Fibroblast of gingiva (primary cell): ENCODE measurements around the gene JPH2.

ENCODE experiments used
- DNase-seq: peaks from one replicate; pipeline ENCODE4 v3.0.0-alpha.2; 2011; ENCODE audit warnings: low read depth

JPH2 gene

DNA sequence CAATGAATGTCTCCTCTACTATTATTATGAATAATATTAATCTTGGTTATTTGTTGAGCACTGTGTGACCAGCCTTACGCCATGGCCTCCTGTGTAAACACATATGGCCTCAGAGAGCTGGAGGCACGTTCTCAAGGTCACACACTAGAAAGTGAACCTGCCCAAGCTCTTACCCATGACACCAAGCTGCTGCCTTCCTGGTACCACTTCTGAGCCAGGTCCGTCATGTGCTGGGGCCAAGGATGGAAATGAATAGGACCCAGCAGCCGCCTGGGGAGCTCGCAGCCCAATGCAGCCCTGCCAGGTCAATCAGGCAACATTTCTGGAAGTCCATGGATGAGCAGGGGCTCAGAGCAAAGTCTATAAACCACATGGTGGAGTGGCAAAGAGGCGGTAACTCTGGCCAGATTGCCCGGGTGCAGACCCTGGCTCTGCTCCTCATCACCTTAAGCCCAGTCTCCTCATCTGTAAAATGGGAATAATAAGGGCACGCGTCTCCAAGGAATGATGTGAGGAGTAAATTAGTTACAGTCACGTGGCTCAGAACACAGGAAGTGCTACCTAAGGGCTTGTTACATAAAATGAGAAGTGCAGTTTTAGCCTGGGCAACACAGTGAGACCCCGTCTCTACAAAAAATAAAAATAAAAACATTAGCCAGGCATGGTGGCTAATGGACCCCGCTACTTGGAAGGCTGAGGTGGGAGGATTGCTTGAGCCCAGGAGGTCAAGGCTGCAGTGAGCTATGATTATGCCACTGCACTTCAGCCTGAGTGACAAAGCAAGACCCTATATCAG lies 61.5 kb downstream of the JPH2 start:
- no peak for DNase-seq

DNA sequence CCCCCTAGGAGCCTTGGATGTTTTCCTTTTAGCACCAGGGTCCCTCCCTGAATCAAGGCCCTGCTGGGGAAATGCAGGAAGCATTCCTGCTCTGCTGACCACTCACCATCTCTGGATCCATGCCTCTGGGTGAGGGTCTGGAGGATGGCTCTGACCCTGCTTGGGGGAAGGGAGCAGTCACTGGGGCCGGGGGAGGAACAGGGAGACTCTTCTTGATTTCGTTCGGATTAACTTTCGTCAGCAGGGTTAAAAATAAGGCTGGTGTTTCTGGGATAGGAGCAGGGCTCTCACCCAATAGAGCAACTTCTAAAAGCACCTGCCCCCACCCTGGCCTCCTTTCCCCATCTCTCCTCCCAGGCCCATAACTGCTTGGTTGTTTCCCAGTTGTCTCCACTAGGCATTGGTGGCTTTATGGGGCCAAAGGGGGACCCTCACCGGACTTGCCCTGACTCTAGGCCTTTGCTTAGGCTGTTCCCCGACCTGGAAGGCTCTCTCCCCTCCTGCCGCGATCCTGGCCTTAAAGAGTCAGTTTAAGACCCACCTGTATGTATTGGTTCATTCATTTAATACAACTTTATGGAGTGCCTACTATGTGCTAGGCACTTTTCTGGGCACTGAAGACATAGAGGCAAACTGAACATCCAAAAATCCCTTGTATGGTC lies 63.0 kb downstream of the JPH2 start:
- DNase-seq = no peak

DNA sequence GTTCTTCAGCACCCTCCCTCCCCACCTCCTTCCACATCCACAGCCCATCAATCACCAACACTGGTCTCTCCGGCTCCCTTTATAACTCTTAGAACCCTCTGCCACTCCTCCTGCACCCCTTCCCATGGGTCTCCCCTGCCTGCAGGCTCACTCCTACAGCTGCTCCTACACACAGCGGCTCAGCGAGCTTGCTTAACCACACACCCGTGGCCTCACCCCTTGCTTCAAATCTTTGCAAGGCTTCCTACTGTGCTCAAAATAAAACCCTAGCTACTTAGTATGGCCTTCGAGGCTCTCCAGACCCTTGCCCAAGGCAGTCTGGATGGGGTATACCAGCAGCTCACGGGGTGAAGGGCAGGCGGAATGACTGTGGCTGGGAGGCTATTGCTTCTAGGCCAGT lies 63.7 kb downstream of the JPH2 start:
- DNase-seq = no peak

DNA sequence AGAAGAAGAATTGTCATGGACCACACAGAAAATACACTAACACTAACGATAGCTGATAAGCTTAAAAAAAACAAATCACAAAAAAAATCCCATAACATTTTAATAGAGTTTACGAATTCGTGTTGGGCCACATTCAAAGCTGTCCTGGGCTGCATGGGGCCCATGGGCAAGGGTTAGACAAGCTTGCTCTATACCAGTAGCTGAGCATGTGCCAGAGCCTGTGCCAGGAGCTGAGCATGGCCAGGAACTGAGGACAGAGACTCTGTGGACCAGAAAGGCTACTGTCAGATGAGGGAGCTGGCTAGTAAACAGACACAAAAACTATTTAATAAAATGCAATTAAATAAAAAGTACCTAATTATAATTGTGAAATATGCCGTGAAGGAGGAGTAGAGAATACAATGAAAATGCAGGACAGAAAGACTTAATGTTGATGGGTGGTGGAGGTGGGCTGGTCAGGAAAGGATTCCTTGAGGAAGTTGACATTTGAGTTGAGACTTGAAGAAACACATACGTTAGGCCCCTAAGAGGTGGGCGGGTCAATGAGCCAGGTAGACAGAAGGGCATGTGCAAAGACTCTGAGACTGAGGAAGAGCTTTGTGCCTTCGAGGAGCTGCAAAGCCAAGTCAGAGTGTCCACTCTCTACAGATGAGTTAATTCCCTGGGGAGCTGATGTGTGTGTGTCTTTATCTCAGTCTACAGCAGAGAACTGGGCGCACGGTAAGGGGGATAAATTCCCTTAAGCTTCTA lies 66.1 kb downstream of the JPH2 start:
- no peak for DNase-seq

DNA sequence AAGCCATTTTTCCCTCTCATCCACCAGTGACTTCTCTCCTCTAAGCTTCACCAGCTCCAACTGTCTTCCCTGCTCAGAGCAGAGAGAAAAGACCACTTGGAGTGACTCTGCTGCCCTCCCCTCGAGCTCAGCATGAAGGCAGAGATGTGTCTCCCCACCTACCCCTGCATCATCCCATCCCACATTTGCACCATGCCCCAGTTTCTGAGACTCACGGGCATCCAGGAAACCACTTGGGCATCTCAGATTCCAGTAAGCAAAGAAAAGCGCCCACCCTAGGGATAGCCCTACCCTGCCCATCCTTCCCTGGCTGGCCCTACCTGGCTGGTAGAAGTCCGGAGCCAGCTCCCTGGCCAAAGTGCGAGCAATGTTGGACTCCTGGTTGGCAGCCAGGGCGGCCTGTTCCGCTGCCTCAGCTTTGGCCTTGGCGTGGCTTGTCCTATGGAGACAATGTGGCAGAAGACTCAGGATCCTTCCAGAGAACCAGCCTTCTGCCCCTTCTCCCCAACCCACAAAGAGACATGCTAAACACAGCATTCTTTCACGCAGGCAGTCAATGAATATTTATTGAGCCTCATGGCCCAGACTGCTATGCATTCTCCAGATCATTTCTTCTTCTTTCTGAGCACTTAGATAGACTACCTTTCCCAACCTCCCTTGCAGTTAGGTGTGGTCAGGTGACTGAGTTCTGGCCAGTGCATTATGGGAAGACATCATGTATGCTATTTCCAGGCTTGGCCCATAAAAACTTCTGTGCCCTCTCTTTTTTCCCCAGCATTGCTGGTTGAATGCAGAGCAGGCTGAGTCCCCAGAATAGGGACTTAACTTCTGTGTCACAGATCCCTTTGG lies 68.6 kb downstream of the JPH2 start:
- DNase-seq = no peak

DNA sequence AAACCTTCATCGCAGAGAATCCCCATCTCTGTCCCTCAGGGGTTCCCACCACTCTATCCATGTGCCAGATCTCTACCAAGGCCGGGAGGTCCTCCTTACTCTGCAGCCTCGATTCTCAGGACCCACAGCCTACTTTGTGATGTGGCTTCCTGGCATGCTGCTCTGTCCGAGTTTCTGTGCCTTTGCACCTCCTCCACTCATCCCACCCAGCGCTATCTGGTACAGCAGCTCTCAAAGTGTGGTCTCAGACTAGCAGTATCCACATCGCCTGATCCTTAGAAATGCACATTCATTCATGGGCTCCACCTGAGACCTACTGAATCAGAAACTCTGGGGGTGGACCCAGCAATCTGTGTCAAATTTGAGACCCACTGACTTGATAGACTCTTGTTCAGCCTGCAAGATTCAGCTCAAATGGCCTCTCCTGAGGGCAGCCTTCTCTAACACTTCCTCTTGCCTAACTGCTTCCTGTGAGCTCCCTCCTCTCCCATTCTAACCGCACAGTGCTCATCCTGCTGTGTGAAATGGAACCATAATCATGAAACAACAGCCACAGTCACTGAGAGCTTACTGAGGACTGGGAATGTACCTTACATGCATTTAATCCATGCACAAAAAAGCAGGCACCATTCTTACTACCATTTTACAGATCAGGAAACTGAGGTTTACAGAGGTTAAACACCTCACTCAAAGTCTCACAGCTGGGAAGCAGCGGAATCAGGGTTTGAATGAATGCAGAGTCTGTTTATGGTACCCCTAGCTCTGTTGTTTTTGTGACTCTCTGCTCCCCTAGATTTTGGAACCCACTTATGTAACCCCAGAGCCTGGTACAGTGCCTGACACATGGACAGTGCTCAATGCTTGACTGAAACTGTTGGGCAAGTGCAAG lies 69.4 kb downstream of the JPH2 start:
- no peak for DNase-seq

DNA sequence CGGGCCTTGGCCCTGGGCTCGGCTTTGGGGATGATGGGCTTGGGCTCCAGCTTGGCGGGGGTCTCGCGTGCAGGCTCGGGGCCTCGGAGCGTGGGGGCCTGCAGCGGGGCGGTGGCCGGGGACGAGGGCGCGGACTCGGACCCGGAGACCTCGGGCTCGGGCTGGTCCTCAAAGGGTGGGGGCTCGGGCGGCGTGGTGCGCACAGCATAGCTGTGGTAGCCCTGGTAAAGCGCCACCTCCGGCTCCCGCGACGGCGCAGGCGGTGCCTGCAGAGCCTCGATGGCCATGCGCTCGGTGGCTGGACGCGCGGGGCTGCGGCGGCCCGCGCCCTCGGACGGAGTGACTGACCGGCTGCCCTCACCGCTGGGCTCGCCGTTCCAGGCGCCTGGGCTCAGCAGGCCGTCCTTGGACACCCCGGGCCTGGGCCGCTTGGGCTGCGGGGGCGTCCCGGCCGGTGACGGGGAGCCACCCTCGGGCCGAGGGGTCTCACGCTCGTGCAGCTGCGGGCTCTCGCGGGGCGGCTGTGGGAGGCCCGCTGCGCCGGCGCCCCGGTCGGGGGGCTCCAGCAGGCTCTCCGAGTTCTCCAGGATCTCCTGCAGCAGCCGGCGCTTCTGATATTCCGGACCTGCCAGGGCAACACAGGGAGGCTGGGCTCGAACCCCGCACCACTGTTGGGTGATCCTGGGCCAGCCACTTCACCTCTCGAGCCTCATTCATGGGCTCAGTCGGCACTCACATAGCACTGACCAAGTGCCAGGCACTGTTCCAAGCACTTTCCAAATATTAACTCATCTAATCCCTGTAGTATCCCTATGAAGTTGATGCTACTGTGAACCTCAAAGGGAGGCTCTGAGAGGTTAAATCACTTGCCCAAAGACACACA lies 71.0 kb downstream of the JPH2 start:
- DNase-seq = no peak

DNA sequence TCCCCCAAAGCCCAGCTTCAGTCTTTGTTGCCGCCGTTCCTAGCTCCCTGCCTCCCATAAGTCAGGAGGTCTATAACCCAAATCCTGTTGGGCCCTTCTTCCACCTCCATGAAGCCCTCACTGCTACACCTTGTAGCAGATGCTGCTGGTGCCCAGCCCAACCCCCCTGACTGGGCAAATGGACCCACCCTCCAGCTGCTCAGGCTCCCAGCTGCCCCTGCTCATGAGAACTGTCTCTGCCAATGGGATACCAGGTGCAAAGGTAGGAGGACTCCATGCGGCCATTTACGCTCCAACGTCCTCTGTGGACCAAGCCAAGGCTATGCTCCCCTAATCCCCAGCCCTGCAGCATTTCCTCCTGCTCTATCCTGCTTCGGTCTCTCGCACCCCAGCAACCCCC lies 71.8 kb downstream of the JPH2 start:
- no peak for DNase-seq

DNA sequence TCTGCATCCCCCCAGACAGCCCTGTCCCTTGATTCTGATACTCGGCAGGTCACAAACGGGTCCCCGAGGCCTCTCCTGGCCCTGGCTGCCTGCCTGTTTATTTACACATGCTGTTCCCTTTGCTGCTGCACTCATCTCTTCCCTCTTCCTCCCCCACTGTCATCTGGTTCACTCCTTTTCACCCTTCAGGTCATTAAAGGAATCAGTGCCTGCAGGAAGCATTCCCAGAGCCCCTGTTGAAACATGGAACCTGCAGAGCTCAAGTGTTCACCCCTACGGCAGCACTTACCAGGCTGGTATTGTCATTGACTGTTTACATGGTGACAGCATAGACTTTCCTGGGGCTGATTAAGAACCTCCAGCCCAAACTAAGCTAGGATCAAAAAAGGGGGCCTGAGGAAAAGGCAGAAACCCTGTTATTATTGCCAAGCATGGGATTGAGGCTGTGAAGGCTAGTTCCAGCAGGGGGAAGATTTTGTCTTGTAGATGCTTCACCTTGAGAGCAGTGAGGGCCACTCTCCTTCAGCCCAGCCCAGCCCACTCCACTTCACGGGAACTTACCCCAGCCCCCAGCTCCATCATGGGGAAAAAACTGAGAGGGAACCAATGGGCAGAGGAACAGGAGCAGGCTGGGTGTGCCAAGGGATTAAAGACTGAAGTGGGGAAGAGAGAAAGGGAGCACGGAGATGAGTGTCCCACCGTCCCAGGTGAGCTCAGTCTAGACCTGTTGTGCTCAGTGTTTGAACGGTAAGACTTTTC lies 73.2 kb downstream of the JPH2 start:
- no peak for DNase-seq

DNA sequence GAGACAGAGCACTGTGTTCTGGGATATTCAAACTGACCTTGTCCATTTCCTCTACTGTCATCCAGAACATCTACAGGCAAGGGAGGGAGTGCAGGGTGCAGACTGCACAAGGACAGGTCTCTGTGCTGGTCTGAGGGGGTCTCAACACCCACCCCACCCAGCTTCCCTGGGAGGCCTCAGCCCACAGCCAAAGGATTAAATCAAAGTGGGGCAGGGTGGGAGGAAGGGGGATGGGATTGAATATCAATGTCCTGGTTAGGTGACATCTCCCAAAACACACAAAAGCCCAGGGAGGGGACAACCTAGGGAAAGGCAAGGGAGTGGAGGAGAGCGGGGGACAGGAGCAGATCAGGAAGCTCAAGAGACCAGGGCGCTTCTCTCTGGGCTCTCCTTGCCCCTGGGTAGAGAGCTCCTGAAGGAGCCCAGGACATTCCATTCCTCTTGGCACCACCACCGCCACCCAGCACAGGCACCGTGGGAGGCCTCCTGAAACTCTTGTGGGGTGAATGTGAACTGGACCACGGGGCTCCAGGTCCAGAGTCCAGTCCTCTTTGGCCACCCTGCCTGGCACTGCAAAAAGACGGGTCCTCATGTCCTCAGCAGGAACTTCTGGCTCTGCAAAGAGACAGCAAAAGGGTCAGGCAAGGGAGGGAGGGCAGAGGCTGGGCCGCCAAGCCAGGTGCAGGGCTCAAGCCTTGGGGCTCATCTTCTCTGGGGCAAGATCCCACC lies 73.9 kb downstream of the JPH2 start:
- DNase-seq = no peak

DNA sequence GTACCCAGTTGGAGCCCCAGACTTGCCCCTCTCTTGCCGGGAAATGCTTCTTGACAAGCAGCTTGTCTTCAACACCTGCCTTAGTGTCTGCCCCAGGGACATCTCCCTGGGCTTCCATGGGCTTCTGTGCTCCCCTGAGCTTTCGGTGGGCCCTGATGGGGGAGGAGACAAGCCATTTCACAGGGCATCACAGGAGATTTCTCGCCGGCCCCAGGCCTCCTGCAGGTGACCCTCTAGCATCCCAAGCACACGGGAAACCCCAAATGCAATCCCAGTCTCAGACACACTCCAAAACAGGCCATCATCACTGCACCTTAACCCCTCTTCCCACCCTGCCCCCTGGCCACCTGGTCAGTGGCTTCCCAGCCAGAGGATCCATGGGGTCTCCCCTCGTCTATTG lies 74.5 kb downstream of the JPH2 start:
- no peak for DNase-seq

DNA sequence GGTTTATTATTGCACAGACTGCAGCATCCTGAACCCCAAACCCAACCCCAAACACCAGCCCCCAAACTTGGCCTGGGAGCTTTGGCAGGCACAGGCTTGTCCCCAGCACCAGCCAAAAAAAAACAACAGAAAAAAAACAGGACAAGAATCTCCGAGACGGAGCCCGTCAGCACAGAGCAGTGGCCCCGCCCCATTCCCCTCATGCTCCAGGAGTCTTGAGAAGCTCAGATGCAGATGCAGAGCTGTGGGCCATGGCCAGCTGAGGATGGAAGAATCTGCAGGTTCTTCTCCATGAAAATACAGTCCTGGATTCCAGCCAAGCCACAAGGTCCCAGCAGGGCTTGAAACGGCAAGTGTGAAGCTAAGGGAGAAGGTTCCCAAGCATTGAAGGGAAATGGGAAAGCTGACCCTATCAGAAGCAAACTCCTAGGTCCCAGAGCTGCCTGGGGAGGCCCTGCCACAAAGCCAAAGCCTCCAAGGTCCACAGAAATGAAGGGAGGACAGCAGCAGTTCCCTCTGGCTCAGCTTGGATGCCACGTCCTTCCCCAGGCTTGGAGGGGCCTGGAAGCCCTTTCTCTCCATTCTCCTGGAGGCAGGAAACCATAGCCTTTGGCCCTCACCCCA lies 75.2 kb downstream of the JPH2 start:
- DNase-seq = no peak

DNA sequence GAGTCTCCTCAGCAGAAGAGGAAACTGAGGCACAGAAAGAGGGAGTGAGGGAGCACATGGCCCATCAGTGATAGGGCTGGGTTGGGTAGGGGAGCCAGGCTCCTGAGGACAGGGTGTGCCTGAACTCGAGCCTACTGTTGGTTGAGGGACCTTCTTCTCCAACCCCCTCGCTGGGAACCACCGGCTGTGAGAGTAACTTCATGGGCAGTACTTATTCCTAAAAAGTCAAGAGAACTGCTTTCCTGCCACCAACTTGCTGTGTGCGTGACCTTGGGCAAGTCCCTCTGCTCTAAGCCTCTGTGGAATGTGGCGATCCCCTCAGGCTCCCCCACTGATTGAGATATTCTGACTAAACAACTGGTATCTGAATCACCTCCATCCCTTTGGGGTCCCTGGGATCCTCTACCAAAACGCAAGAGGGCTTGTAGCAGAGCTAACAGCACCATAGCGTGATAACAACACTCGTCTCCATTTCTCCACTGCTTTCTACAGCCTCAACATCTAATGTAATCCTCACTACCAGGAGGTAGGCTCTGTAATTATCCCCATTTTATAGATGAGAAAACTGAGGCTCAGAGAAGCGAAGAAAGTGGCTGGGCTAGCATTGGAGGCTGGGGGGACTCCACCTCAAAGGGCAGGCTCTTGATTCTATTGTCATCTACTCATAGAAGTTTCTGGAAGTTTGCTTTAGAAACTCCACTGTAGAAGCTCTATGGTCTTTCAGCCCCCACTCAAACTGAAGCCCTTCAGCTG lies 76.0 kb downstream of the JPH2 start:
- DNase-seq = no peak

DNA sequence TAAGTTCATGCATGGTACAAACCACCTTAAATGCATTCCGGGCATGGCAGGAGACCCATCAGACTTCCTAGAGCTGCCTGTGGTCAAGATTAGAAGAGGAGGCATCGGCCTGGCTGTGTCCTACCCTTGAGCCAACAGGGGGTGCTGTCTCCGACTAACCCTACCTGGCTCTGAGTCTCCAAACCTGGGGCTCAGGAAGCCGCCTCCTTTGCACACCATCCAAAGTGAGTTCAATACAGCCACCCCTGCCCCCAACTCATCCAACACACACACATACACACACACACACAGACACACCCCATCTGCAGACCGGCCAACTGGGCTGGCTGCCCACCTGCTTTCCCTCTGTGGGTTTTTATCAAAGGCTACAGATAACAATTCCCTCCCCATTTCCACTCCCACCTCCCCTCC lies 77.0 kb downstream of the JPH2 start:
- DNase-seq = no peak

DNA sequence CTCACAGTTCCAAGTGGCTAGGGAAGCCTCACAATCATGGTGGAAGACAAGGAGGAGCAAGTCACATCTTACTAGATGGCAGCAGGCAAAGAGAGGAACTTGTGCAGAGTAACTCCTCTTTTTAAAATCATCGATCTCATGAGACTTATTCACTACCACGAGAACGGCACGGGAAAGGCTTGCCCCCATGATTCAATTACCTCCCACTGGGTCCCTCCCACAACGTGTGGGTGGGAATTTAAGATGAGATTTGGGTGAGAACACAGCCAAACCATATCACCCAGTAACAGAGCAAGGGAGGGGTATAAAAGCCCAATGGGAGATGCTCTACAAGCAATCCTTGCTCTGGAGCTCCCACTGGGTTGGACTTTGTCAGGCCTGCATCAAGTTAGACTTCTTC lies 80.4 kb downstream of the JPH2 start:
- DNase-seq = no peak

DNA sequence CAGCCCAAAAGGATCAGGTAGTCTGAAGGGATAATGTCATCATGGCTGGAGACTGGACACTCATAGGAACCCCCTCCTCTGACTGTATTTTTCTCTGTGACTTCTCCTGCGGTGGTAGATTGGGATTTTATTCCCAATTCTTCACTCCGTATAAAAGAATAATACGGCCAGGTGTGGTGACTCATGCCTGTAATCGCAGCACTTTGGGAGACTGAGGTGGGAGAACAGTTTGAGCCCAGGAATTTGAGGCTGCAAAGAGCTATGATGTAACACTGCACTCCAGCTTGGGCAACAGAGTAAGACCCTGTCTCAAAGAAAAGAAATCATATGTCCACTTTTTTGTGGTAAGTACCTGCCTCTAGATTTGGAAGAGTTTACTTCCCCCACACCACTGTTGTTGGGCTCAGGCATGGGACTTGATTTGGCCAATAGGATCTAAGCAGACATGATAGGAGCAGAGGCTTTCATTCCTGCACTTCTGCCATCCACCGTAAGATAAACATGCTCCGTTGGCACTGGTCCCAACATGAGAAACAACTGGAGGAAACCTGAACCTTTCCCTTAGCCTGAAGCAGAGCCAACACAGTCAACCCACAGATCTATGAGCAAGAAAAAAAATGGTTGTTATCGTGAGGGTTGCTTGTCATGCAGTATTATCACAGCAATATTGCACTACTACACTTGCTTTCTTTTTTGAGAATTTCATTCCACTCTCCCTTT lies 82.0 kb downstream of the JPH2 start:
- DNase-seq = peak; percentile 75

DNA sequence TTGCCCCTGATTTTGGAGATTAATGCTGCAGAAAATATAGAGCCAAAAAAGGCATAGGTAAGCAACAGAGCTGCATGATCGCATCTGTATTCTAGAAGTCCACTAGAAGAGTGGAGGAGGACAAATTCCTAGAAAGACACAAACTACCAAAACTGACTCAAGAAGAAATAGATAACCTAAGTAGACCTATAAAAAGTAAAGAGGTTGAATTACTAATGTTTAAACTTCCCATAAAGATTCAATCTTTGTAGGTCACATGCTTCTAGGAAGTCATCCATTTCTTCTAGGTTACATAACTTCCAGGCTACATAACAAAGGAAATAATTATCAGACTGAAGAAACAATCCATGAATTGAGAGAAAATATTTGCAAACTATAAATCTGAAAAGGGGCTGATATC lies 84.4 kb downstream of the JPH2 start:
- DNase-seq = no peak
